ENCODE results near the gene AMMECR1.

Gene AMMECR1

DNA sequence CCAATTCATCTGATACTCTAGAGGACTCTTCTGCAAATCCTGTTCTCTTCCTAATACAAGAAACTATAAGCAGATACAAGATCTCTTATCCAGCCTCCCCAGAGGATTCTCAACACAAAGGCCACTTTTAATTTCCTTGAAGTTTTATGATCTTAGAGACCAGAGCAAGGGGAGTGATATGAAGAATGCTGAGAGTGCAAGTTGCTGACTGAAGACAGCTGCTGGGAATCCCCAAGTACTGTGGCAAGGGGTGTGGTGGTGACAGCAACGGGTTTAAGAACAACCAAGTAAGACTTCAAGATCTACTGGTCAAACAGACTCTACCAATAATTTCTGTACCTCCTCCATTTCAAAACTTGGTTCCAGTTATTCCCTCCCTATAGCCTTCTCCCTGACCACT is 7.0 kb downstream of the AMMECR1 start:
- DNase-seq, result no peak

DNA sequence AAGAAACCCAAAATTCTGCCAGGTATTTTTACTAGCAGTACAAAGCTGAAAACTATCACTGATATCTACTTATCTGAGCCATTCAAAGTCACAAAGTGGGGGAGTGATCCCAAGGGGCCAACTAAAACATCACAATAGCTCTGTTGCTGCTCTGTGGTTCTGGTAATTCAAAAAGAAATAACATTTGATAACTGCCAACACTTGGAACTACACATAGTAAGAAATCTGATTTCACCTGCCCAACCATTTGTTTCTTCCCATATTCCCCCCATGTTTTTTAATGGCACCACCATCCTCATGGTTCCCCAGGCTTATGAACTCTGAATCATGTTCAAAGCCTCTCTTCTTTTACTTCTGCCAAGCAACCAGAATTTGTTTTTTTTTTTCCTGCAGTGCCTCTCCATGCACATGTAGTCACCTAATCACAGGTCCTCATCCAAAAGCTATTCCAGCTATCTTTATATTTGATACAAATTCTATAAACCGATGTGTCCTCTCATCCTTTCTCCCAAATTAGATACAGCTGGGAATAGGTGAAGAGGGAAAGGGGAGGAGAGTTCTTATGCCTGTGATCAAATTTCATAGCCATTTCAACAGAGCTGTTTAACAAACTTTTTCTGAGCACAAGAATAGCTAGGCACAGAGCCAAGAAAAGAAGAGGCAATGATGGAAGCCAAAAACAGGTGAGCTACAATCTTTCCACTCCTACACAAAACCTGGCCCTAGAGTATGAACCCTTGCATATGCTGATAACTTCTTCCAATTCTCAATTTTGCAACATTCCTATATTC is 7.7 kb downstream of the AMMECR1 start:
- DNase-seq, result no peak

DNA sequence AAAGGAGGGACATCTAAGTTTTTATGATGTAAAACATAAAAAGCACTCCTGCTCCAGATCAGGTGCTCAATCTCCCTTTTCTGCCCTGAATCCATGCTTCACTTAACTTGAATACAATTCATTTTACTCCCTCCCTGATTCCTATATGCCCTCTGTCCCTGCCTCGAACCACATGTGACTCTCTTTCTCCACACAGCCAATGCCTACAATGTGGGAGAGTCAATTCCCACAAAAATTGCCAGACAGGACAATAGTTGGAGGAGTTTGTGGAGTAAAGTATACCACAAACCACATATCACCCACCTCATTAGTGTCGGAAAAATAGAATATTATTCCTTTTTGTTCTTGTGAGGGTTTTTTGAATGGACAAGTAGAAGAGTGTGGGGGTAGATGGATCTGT is 9.7 kb downstream of the AMMECR1 start:
- DNase-seq, result no peak

DNA sequence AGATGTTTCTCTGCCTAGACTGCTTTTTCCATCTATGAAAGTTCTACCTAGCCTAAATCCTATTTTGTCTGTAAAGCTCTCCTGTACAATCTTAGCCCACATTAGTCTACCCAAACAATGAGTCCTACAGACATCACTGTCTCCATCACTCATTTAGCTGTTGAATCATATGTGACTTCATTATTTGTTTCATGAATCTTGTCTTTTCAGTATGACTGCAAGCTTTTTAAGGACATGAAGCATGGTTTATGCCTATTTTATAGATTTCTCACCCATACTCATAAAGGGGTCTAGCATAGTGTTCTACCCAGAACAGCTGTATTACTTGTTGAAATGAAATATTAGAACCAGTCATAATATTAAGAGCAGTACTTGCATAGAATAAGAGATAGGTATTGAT is 13.0 kb downstream of the AMMECR1 start:
- no peak for DNase-seq

DNA sequence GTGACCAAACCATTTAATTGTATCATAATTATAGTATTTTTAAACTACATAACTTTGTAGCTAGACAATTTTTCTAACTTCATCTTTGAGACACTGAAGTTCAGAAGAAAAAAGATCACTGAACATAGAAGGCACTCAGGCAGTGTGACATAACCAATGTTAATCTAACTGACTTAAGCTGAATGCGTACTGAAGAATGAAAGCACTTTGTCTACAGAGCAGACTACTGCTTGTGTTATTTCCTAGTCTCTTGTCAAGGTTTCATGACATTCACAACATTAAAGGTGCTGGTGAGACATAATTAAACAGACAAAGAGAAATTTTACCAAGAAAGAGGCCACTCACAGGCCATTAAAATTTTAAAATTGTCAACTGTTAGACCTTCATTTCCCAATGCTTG is 13.5 kb downstream of the AMMECR1 start:
- DNase-seq, result no peak

DNA sequence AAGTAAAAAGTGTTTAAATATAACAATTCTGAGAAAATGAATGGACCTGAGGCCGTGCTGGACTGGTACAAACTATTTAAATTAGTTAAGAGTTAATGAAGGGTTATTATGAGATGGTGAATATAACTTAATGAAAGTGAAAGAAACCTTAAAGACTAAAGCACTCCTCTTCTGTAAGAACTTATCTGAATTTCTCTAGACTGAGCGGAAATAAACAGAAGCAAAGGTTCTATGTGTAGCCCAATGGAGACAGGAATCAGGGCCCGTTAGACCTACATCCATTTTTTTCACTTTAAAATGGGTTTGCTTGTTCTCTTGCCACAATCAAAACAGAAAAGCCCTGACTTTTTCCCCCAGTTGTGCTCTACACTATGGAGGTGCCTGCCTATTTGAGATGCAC is 14.9 kb downstream of the AMMECR1 start:
- DNase-seq, result no peak

DNA sequence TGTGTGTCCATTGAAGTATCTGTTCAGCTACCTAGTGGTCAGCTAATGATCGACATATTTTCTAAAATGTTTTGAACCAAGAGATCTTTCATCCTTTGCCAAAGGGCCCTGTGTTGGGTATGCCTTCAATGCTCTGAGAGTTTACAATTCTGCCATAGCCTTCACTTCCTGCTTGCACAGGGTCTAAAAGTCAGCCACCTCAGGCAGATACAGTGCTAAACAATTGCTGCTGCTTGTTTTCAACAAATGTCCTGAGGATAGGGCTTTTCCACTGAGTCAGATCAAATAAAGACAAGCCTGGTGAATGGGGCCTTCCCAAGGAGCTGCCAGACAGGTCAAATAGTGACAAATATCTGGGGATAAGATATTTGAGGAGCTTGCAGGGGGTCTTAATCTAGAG is 16.7 kb downstream of the AMMECR1 start:
- no peak for DNase-seq

DNA sequence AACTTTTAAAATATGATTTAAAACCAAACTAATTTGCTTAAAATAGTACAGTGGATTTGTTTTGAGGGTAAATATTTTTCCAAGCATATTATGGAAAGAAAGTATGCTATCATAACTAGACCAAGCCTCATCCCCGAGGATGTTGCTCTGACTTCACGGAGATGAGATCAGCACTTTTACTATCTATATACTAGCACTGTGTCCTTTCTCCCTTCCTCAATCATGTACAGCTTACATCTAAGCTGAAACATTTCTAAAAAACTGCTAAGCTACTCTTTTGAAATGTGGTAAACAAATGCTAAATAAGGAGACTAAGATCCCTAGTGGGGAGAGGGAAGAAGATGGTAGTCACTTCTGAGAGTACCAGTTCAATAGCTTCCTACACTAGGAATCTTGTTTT is 23.8 kb downstream of the AMMECR1 start:
- no peak for DNase-seq

DNA sequence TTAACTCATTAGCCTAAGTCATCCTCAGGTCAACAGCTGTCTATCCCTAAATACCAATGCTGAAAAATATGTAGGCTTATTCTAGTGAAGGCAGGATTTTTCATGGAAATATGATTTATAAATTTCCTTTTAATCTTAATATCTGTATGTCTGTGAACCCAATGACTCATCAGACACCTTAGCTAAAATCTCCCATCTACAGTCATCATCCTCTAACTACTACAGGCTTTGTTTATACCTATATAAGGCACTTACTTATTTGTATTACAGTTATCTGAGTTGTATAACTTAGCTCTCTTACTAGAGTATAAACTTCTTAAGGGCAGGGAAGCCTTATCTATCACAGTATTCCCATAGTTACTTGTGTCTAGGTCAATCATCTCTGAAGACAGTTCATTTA is 24.2 kb downstream of the AMMECR1 start:
- DNase-seq, result no peak

DNA sequence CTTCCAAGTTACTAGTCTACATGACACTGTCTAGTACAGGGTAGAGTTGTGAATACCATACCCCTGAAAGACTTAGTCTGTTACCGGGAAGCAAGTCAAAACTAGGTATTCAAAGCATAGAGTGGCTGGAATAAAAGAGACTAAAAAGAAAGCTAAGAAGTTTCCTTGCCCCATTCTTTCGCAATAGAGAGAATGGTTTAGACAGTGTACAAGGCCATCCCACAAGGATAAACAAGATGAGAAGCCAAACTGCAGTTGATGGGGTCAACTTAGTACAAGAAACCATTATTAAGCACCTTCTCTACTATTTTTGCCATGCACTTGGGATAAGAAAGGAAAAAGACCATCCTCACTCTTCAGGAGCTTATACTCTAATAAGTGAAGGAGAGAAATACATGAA is 30.3 kb downstream of the AMMECR1 start:
- DNase-seq, result no peak

DNA sequence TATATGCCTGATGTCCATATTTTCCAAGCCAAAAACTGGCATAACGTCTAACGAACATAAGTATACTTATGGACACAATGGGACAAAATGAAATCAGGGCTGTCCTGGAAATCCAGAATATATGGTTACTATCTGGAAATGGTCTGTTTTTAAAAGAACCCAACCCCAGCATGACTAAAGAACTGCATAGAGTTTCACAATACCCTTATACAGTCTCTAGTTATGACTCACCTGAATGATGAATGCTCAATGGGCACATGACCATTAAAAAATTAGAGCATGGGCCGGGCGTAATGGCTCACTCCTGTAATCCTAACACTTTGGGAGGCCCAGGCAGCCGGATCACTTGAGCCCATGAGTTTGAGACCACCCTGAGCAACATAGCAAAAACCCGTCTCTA is 31.8 kb downstream of the AMMECR1 start:
- peak in 1 of 2 experiments; percentile 17 for DNase-seq

DNA sequence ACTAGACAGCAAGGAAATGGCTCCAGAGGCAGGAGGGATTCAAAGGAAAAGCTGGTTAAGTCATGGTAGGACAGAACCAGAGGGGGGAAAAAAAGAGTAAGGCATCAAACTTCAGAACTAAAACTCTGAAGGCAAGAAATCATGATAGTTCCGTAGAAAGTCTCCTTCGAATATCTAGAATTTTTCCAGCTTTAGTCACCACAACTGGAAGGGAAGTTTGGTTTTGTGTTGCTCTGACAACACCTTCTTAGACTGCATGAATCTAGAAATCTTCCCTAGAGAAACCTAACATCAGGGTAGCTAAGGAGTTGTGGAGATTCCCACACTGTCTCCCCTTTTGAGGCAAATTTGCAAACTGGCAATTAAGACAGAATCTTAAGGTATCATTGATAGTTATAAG is 33.7 kb downstream of the AMMECR1 start:
- DNase-seq, result peak; percentile 19 to 69

DNA sequence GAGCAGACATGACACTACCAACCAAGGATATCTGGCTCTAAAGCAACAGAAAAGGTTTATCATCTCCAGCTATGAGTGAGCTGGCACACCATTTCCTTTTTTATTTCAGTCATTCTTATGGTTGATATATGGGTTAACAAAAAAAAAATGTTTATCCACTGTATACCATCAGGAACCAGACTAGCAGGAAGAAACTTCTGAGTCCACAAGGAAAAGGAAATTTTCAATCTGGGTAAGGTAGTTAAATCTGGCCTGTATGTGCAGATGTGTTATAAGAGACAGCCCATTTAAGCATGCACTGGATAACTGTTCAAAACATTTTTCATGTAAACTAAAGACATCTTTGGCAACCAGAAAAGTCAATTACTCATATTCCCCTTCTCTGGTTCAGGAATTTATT is 35.0 kb downstream of the AMMECR1 start:
- DNase-seq, result no peak

DNA sequence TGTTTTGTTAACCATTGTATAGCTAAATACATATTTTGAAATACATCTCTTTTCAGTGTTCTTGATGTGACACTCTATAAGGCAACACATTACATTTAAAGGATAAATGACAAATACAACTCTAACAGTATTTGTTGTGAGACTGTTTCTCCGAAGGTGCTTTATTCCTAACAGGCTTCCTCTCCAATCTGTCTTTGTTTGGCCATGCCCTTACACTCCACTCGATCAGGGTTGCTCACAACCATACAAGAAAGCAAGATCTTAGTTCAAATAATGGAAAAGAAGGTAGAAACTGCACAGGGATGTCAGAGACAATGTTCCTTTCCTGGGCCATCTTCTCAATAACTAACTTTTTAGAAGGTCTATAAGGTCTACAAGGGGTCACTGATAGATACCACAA is 36.5 kb downstream of the AMMECR1 start:
- no peak for DNase-seq

DNA sequence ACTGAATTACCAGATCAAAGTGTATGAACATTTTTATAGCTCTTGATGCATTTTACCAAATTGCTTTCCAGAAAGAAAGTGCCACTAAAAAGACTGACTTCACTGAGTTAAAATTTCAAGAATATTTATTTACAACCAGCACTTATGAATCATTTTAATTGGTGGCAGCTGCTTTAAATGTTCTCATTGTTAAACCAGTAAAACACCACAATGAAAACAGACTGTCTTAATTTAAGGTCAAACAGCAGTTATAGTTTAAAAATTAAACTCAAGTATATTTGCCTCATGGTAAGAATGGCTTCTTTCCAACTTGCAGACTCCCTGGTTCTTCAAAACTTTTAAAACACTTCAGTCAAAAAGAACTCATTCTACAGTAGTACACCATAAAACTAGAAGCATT is 36.9 kb downstream of the AMMECR1 start:
- no peak for DNase-seq

DNA sequence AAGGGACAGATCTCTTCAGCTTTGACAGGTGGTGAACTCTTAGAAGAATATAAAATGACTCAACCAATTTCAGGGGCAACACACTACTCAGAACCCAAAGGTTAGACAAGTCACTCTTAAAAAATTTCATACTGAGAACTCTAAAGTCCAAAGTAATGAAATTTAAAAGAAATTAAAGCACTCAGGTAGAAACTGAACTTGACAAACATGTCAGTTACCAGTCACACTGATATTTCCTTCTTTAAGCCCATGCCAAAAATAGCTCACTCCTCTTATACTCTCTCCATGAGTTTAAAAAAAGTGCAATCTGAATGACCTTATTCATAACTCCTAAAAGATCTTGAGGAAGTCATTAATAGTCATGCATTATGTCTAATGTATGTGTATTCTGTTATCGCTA is 40.3 kb downstream of the AMMECR1 start:
- DNase-seq, result no peak

DNA sequence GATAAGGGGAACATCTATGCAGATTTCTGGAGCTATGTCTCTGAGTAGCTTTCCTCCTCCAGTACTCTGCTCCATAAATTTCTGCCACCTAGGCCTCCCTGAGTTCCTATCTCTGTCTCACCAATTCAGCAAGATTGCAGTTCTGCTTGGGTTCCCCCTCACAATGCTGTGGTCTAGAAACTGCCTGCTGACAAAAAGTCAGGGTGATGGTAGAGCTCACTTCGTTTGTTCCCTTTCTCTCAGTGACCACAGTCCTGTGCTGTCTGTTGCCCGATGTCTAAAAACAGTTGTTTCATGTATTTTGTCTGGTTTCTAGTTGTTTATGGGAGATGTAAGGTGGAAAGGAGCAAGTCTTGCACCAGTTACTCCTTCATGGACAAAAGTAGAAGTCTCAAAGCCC is 41.1 kb downstream of the AMMECR1 start:
- DNase-seq, result no peak

DNA sequence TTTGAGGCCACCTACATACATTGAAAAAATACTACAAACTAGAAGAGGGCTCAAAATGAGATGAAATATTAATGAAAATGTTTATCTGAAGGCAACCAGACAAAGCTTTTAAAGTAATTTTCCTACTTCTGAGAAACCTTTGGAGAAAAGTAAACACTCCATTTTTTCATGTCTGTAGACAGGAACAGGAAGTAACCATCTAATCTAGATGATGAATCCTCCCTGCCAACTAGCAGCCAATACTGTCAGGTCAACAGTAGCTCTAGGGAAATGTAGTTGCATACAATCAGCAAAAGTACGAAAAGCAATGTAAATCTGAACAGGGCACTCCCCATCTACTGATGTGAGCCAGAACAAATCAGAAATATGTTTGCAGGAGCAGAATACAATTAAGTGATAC is 49.0 kb downstream of the AMMECR1 start:
- no peak for DNase-seq

DNA sequence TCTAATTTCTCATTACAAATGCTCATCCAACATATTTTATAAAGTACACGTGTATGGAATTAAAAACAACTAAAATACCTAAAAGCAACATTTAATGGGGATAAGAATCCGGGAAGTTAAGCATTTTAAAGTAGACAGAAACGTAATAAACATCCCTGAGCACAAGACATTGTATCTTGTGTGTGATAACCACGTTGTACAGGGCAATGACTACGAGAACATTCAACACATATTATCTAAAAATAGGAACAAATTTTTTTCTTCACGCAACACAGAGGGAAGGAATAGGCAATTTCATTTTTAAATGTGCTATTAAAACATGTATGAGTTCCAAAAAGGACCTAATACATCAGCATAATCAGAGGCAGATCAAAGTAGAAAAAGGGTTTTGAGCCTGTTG is 49.5 kb downstream of the AMMECR1 start:
- no peak for DNase-seq

DNA sequence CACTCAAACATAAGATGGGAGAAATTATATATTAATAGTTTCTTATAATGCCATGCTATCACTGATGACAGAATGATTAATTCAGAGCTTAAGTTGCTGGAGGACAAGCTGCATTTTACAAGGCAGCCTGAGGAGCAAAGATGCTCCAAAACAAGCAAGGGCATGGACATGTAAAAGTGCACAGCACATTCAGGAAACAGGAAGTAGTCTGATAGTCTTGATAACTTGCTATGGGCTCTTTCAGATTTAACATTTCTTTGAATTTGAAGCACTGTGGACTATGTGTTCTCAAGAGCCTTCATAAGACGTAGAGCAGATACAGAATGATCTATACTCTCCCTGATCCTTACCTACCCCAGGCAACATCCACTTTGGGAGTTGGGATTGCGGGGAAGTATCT is 50.0 kb downstream of the AMMECR1 start:
- DNase-seq, result no peak

DNA sequence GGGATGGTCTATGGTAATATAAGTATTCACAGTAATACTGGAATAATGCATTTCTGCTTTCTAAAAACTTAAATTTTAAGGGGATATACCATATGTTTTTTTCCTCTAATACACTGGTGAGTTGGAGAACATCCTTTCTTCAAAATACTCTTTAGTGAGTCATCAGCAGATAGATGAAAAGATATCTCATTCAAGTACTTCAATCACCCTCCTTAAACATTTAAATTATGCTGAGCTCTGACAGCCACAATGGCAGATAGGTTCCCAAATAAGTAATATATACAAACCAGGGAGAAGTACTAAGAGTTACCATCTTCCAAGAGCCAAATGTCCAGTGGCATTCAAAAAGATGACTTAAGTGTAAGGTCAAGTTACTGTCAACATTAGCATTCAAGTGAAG is 52.2 kb downstream of the AMMECR1 start:
- DNase-seq, result no peak

DNA sequence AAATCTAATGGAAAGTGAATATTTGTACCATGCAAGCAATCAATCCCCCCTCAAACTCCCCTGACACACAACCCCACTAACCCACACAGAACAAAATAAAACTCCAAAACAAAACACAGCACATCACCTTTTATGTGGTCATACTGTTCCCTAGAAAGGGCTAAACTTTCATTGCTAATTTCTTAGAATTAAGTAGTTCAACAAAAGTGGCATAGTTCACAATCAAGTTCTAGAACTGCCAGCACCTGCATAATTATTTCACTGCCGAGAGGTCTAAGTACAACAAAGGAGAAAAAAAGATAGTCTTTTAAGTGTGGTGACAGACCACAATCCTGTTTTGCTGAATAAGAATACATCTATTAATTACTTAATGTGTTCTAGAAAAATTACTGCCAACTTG is 58.8 kb downstream of the AMMECR1 start:
- no peak for DNase-seq

DNA sequence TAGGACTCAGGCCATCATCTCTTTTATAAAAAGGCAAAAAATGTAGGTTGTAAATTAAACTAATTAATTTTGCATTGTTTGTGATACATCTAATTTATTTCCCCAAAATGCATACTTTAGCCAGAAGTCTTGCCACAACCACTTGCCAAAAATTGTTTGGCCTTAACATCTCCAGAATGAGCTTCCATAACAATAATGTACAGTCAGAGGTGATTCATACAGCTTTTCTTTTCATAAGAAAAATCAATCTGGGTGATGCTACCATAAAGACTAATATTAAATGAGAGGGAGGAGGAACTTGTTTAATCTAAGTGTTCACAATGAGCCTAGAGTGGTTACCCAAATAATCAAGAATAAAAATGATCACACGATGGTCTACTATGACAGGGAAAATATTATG is 59.3 kb downstream of the AMMECR1 start:
- DNase-seq, result no peak

DNA sequence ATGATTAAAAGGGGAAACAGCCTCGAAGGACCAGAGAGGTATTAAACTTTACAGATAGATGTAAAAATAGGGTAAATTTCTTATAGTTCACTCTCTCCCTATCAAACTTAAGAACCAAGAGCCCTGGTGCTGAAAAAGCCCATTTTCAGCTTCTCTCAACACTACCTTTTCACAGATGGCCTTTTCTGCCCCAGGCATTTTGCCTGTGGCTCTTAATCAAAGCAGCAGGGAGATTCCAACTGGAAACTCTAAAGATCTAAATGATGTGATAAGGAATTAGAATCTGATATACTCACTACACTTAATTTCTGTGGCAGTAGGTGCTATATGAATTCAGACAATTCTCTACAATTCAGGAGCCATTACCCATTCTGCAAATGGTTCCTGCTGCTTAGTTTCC is 60.0 kb downstream of the AMMECR1 start:
- no peak for DNase-seq

DNA sequence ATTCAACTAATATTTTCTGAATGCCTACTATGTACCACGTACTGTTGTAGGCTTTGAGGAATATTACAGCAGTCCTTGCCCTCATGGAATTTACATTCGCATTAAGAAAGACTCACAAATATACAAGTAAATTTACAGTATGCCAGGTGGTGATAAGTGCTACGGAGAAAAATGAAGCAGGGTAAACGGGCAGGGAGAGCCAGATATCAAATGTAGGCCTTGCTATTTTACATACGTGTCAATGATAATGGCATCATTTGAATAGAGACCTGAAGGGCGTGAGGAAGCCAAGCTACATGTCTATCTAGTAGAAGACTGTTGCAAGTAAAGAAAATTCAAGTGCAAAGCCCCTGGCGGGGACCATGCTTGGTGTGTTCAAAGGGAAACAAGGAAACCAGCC is 65.2 kb downstream of the AMMECR1 start:
- DNase-seq, result no peak

DNA sequence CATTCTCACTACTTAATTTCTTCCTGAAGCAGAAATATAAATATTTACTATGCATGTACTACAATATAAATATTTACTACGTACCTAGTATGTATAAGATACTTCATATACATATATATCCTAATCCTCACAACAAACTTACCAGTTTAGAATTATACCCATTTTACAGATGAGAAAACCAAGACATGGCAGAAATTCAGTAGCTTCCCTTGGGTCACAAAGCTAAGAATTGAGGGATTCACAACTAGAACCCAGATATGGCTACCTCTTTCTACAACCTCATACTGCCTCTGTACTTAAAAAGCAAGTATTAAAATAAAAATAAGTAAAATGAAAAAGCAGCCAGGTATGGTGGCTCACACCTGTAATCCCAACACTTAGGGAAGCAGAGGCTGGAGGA is 65.9 kb downstream of the AMMECR1 start:
- DNase-seq, result no peak

Data from SW 1271 (cell line).